HG02870 (cell line): Measurements from ENCODE around the gene LOXL4.

Experiments
- ATAC-seq: cut with Tn5 transposase; IDR thresholded peaks from one replicate; pipeline ENCODE4 v1.9.1; 2021; ENCODE audit warnings: mild to moderate bottlenecking, moderate library complexity; ENCODE audit not compliant: unreplicated experiment

LOXL4 gene

GRCh38 chr10:98295401-98295811, 27.4 kb upstream of the LOXL4 start:
- ATAC-seq: no peak

GRCh38 chr10:98294270-98294627, 26.3 kb upstream of the LOXL4 start:
- ATAC-seq: no peak

DNA sequence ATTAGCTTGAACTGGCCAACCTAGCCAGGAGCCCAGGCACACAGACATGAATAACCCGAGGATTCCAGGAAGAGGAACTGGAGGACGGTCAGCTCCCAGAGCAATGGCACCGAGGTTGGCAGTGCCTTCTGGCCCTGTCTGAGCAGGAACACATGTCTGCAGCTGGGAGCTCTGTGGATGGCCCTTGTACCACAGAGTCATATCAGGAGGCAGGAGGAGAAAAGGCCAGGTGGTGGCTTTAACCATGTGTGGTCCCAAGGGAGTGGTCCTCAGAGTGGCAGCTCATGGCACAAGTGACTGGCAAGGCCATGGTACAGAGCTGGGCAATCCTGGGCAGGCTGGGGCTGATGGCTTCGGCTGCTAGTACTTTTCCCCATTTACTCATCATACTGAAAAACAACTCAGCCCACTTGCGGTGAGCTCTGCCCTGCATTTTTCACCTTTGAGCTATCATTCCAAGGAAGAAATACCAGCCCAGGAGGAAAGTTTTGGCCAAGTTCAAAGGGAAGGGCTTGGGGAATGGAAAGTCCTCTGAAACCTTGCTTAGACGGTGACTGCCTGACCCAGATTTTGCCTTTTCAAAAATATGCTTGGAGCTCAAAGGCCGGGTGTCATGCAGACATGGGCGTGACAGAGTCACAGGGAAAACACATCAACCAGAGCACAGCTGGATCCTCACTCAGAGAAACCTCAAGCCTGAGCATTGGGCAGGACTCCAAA, 25.7 kb upstream of the LOXL4 start:
- ATAC-seq: no peak

DNA sequence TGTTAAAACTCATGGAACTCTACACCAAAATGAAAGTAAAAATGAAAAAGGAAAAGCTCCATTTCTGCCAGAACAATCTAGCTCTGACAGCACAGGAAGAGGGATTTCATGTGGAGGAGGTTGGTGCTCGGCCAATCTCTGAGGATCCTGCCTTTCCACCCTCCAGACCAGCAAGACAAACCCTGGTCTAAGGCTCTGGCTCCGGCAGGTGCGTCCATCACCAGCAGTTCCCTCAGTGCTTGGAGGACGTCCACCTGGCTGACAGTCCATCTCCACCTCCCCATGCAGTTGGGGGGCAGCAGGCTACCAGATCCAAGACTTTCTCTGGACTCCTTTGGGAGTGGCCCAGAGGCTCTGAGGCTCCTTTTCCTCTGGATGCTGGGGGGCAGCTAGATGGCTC, 25.0 kb upstream of the LOXL4 start:
- no peak for ATAC-seq

- no peak for ATAC-seq
Measured at GRCh38 chr10:98289802-98290209, 21.8 kb upstream of the LOXL4 start.

- no peak for ATAC-seq
Measured at GRCh38 chr10:98287321-98287720, 19.3 kb upstream of the LOXL4 start.

- ATAC-seq: no peak
Measured at GRCh38 chr10:98286419-98286818, 18.4 kb upstream of the LOXL4 start.

DNA sequence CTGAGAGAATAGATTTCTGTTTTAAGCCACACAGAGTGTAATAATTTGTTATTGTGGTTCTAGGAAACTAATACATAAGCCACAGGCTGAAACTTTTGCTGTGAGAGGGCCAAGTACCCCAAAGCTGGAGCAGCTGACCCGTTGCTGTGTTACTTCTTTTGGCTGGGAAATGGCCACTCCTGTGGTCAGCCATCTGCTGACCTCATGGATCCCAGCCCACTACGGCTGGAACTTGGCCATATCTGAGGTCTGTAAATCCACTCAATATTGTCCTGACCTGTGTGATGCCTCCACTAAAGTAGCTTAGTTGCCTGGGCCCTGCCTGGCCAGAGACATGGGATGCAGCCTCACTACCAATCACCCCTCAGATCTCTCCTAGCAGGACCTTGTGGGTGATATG, 17.4 kb upstream of the LOXL4 start:
- no peak for ATAC-seq

DNA sequence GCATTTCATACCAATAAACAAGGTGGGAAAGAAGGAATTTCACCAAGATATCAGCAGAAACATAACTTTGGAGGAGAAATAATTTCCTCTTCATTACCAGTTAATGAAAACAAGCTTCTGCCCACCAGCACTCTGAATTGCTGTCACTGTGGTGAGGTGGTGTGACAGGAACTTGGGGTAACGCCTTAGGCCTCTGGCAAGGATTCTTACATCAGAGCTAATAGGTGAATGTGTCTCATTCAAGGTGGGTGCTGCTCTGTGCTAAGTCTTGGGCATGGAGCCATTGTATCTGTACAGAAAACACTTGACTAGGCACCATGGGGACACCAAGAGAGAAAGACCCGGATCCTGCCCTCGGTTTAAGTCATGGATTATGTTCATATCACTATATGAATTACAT, 8.3 kb upstream of the LOXL4 start:
- ATAC-seq: no peak

DNA sequence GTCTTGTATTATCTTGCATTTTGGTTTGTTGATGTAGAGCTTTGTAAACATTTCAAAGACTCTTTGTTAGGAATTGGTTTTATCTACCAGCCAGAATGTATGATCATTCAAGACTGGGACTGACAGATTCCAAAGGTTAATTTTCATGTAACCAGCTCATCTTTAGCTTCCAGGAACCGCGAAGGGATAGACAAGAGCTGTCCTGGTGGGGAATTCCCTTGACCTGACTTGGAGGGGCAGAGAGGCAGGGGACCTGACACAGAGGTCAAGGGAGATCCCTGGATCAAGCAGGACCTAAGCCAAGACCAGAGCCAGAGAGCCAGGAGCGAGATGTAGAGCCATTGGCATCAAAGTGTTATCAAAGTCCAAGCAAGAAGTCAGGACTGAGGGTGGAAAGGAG, 6.6 kb upstream of the LOXL4 start:
- ATAC-seq: no peak

DNA sequence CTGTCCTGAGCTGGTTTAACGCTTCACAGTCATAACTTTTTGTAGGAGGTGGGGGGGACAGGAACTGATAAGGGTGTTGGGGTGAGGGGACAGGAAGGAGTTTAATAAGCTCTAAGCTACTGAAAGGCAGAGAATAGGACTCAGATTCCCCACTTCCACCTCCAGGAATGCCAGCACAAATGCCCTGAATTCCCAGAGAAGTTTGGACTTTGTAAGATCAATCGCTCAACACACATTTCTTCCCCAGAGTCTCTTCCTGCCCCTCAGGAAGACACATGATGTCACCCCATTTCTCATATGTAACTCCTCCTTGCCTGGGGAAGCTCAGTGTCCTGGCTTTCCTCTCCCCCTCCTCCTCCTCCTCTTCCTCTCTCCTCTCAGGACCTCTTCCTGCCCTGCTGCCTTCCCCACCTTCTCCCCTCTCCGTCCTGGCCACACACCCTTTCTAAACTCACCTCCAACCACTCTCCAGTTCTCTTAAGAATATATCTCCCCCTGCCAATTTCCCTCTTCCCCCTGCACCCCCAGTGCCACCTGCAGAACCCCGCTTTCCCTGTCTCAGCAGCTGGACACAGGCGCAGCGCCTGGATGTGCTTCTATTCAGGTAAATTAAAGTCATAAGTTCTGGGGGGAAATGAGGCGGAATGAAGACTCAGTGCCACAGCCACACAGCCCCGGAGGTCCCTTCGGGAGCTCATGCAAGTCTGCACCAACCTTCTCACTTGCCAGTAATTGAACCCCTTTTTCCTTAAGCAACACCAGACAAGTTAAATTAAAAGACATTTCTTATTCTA, 5.3 kb upstream of the LOXL4 start:
- no peak for ATAC-seq

DNA sequence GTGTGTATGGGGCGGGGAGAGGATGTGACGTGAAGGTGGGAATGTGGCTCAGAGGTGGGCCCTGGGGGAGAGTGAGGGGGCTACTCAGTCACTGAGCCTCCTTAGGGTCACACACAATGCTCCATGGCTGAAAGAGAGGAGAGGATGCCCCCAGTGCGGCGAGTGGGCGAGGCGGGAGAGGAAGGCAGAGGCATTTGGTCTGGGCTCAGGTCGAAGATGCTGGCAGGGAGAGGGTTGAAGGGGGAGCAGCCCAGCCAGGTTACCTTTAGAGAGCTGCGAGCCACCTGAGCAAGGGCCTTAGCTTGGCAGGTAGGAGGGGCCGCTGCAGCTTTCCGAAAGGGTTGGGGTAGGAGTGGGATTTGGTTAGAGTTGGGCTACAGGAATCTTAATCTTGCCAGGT, 4.7 kb upstream of the LOXL4 start:
- ATAC-seq: no peak

- no peak for ATAC-seq
Measured at GRCh38 chr10:98272245-98272644, 4.3 kb upstream of the LOXL4 start.

DNA sequence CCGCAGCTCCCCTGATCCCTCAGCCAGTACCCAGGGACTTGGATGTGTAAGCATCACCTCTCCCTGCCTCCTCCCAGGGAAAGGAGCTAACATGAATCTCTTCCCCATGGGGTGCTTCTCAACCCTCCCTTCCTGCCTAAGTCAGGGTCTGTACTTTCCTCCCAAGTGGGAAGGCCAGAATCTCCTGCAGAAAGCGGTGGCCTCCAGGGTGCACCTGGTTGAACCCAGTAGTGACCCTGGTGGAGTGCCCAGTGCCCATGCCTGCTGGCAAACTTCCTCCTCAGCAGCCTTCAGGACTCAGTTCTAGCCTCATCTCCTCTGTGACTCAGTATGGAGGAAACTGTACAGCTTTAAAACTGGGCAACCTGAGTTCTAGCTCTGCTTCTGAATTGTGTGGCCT, 2.8 kb upstream of the LOXL4 start:
- no peak for ATAC-seq

GRCh38 chr10:98270073-98270740, 2.2 kb upstream of the LOXL4 start:
- ATAC-seq: no peak

GRCh38 chr10:98269435-98269912, 1.5 kb upstream of the LOXL4 start:
- ATAC-seq: no peak

- ATAC-seq: no peak
Measured at GRCh38 chr10:98268694-98269431, 869 bp upstream of the LOXL4 start.

GRCh38 chr10:98267069-98267893, 713 bp downstream of the LOXL4 start:
- no peak for ATAC-seq

GRCh38 chr10:98266647-98267046, 1.3 kb downstream of the LOXL4 start:
- ATAC-seq: no peak
